OCI-LY3 (cell line): ENCODE data around the gene FXYD2.

Source experiments
- CTCF ChIP-seq: fragments of 200-600, 300-600 bp; sonication (generic); IDR thresholded peaks from 2 replicates; pipeline ENCODE4 v1.5.1; 2014; ENCODE audit warnings: antibody characterized with exemption, low read length, low read depth
- EZH2phosphoT487 ChIP-seq: fragments of 200-600 bp; shearing (Covaris generic); IDR thresholded peaks from 2 replicates; pipeline ENCODE4 v1.6.1; 2018; ENCODE audit warnings: antibody characterized with exemption, mixed run types, low read depth

- TF ChIP-seq CTCF (no peak), EZH2phosphoT487 (no peak)
These were observed 9.7 kb downstream of the FXYD2 start for GRCh38 chr11:117814766-117815261.
